GM21447 (cell line): ENCODE measurements around the gene PRTFDC1.
"Not testable (repeated sequence)": the region's sequence is repeated elsewhere in the genome, so short reads cannot be mapped to it uniquely, and the experiment has no call there.

ENCODE experiments used
- ATAC-seq: cut with Tn5 transposase; IDR thresholded peaks from one replicate; pipeline ENCODE4 v1.9.1; 2021; ENCODE audit not compliant: unreplicated experiment

Gene PRTFDC1

GRCh38 chr10:24935504-24936292 is 16.7 kb downstream of the PRTFDC1 start:
- no peak for ATAC-seq

DNA sequence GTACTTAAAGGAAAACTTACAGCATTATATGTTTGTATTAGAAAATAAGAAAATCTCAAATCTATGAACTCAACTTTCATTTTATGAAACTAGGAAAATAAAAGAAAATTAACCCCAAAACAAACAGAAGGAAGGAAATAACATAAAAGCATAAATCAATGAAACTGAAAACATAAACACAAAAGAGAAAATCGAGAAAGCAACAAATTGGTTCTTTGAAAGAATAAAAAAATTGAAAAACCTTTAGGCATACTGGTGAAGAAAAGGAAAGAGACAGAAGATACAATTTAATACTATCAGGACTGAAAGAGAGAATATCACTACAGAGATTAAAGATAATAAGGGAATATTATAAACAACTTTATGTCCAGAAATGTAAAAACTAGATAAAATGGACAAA is 21.2 kb downstream of the PRTFDC1 start:
- no peak for ATAC-seq

- peak; percentile 69 for ATAC-seq
These were observed 22.0 kb downstream of the PRTFDC1 start for GRCh38 chr10:24930427-24930826.

- no peak for ATAC-seq
These were observed 22.5 kb downstream of the PRTFDC1 start for GRCh38 chr10:24929904-24930303.

DNA sequence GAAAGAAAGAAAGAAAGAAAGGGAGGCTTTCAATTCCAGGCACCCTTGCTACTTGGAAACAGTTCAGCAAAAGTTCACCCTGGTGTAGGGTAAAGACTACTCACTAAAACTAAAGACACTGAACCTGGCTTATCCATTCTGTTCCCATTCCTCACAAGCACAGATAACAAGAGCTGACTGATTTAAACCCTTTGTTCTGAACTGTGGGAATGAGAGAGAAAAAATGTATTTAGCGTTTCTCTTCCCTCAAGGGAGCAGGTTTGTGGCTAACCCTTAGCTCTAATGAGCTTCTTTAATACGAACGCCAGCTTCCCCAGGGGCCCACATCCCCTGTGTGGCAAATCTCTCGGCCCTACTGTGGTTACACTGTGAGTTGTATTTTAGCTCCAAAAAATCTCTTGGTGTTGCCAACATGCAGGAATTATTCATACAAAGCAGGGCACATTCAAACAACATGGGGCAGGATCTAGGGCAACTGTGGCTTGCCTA is 23.3 kb downstream of the PRTFDC1 start:
- no peak for ATAC-seq

- ATAC-seq = no peak
These were observed 24.2 kb downstream of the PRTFDC1 start for GRCh38 chr10:24928163-24928562.

GRCh38 chr10:24926557-24926956 is 25.8 kb downstream of the PRTFDC1 start:
- ATAC-seq = no peak

DNA sequence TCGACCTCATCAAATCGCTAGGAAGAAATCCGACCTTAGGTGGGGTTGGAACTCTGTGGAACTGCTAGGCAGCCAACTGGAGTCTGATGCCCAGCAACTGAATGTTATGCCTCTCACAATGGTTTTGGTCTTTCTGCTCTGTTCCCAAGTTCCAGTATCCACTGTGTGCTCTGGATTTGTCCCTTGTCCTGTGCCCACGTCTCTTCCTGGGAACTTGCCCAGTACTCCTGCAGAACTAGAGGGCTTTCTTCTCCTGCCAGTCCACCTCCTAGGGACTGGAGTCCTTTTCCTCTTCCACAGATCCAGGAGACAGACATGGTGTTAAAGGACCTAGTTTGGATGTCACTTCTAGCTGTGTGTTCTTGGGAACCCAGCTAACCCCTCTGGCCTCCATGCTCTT is 26.6 kb downstream of the PRTFDC1 start:
- no peak for ATAC-seq

DNA sequence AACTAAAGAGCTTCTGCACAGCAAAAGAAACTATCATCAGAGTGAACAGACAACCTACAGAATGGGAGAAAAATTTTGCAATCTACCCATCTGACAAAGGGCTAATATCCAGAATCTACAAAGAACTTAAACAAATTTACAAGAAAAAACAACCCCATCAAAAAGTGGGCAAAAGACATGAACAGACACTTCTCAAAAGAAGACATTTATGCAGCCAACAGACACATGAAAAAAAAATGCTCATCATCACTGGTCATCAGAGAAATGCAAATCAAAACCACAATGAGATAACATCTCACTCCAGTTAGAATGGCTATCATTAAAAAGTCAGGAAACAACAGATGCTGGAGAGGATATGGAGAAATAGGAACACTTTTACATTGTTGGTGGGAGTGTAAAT is 27.9 kb downstream of the PRTFDC1 start:
- not testable (repeated sequence) for ATAC-seq

DNA sequence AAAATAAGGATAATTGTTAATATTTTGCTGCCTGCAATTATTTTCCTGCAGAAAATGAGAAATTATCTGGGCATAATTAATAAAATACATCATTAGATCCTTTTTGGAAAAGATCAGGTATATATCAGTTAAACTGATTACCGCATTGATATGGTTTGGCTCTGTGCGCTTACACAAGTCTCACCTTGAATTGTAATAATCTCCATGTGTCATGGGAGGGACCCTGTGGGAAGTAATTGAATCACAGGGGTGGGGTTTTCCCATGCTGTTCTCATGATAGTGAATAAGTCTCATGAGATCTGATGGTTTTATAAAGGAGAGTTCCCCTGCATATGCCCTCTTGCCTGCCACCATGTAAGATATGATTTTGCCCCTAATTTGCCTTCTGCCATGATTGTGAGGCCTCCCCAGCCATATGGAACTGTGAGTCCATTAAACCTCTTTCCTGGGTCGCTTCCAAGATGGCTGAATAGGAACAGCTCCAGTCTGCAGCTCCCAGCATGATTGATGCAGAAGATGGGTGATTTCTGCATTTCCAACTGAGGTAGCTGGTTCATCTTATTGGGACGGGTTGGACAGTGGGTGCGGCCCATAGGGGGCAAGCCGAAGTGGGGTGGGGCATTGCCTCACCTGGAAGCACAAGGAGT is 30.1 kb downstream of the PRTFDC1 start:
- ATAC-seq = not testable (repeated sequence)

GRCh38 chr10:24920907-24921881 is 31.2 kb downstream of the PRTFDC1 start:
- peak; percentile 85 for ATAC-seq

GRCh38 chr10:24920192-24920591 is 32.2 kb downstream of the PRTFDC1 start:
- not testable (repeated sequence) for ATAC-seq

DNA sequence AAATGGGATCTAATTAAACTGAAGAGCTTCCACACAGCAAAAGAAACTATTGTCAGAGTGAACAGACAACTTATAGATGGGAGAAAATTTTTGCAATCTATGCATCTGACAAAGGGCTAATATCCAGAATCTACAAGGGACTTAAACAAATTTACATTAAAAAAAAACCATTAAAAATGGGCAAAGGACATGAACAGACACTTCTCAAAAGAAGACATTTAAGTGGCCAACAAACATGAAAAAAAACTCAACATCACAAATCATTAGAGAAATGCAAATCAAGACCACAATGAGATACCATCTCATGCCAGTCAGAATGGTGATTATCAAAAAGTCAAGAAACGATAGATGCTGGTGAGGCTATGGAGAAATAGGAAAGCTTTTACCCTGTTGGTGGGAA is 32.8 kb downstream of the PRTFDC1 start:
- not testable (repeated sequence) for ATAC-seq

GRCh38 chr10:24917979-24918378 is 34.4 kb downstream of the PRTFDC1 start:
- ATAC-seq = no peak

DNA sequence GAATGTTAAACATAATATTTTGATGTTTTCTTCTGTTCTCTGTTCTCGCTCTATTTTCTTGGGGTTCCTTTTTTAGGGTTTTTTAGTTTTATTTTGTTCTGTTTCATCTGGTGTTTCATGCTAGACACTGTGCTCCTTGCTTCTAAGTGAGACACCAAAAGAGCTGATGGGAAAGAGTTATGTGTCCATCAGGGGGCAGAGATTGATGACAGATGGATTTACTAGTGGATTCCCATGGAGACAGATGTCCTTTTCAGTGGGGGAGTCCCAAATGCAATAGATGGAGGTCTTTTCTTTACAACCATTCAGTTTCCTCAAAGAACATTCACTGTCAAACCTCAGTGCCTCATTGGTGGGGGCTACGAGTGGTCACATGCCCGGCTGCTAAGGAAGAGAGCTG is 34.9 kb downstream of the PRTFDC1 start:
- ATAC-seq = no peak

DNA sequence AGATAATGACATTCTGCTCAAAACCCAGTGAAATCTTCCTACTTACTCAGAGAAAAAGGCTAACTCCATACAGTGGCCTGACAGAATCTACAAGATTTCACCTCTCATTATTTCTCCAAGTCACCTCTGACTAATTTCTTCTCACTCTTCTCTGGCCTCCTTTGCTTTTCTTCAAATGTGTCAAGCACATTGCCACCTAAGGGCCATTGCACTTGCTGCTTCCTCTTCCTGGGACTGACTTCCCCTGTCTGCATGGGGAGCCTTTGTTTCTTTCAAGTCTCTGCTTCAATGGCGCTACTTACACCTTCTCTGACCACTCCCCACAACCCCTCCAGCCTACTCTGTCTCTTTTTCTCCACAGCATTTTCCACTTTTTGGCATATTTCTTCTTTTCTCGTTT is 36.0 kb downstream of the PRTFDC1 start:
- ATAC-seq = no peak

GRCh38 chr10:24915304-24915703 is 37.1 kb downstream of the PRTFDC1 start:
- no peak for ATAC-seq

DNA sequence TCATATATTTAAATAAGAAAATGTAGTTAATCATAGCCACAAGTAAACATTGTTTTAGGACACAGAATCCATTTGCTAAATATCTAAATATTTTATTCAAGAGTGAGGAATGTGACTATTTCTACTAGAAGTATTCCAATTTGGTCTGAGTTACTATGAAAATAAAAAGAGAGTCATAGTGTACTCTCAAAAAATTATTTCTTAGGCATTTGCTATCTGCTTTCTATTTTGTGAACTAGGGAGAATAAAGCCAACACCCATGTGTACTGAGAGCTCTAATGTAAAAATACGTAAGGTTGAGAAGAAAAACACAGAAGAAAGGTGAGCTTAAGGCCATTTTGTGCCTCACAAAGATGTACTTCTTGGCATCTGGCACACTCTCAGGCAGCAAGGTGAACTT is 38.3 kb downstream of the PRTFDC1 start:
- ATAC-seq = no peak

DNA sequence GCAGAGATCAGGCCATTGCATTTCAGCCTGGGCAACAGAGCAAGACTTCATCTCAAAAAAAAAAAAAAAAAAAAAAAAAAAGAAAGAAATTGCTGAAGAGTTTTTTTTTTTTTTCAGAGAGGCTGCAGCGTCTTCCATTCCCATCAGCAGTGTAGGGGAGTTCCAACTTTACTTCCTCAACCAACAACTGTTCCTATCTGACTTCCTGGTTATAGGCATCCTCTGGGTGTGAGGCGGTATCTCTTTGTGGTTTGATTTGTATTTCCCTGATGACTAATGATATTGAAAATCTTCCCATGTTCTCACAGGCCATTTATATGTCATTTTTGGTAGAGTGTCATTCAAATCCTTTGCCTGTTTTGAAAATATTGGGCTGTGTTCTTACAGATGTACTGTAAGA is 40.2 kb downstream of the PRTFDC1 start:
- ATAC-seq = no peak

DNA sequence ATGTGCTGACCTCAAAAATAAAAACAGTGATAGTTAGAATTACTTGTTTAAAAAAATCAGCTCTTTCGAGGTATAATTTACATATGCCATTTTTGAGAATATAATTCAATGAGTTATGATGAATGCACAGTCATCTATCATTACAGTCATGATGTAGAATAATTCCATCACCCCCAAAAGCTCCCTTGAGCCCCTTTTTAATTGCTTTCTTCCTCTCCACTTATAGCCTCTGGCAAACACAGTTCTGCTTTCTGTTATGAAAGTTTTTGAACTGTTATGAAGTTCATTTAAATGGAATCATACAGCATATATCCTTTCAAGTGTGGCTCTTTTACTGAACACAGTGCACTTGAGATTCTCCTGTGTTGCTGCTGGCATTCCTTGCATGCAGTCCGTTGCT is 41.4 kb downstream of the PRTFDC1 start:
- ATAC-seq = no peak

- ATAC-seq = no peak
These were observed 41.8 kb downstream of the PRTFDC1 start for GRCh38 chr10:24910574-24910973.
